ENCODE results near the gene UBE2I. TPM values are rescaled to one million over a fixed set of nuclear protein-coding genes. Genes with fewer than 3 reads are reported as not detected.

The UBE2I gene
- total RNA-seq, 1 experiment from 2014 or later, result 290 TPM

DNA sequence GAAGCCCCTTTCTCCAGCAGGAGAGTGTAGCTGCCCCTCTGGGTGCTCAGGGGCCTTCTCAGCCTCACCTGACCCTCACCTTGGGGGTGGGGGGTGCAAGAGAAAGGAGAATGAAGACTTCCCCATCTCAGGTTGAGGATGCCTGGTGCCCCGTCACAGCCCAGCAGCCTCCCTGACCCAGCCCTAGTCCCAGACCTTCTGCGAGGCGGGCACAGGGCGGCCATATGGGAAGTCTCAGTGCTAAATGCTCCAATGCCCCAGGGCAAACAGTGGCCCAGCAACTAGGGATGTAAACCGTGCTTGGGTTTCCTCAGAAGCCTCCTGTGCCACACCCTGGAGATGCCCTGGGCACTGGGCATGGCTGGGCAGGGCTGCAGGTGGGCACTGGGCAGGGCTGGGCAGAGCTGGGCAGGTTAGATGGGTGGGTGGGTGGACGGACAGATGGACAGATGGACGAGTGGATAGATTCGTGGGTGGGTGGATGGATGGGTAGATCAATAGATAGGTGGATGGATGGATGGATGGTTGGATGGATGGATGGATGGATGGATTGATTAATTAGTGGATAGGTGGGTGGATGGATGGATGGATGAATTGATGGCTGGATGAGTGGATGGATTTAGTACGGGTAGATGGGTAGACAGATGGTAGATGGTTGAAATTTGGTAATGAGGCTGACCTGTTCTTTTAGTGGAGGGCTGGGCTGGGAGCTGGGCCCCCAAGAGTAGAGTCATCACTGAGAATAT lies 36.8 kb upstream of the UBE2I start:
- no peak overlapping the region for H3K14ac ChIP-seq (ENCODE audit: insufficient read depth, low read length)
- no peak overlapping the region for H3K56ac ChIP-seq (ENCODE audit: insufficient read length, low read depth, low read length)
- H4K20me1 ChIP-seq (ENCODE audit: control insufficient read depth, insufficient read depth, insufficient read length), result no peaks in the 10 kb centered on the region
- no peak overlapping the region for H3K23ac ChIP-seq (ENCODE audit: insufficient read length, low read depth, low read length)
- no peak overlapping the region for H2BK5ac ChIP-seq (ENCODE audit: insufficient read length, low read length)
- H3K9ac ChIP-seq (ENCODE audit: extremely low read depth, insufficient read length, low read length), result no peak overlapping the region
- no peak overlapping the region for H4K91ac ChIP-seq (ENCODE audit: insufficient read length, low read depth, low read length)
- no peak overlapping the region for H3K4ac ChIP-seq (ENCODE audit: low read depth, low read length)
- Mint-ChIP-seq H3K27me3 (ENCODE audit: low read depth) (peaks cover 32% of the 10 kb centered on the region), H3K27ac (no peak overlapping the region), H3K4me3 (no peak overlapping the region), H3K36me3 (ENCODE audit: insufficient read depth in 1 of 3, low read depth in 3 of 3) (peaks cover 0 to 4% (median 0%) of the 10 kb centered on the region in 3 experiments; a peak in 2 of 7 replicates), H3K4me1 (peaks cover 4 to 9% of the 10 kb centered on the region in 2 experiments), H3K9me3 (peaks cover 0 to 2% of the 10 kb centered on the region in 2 experiments; a peak in 1 of 5 replicates)
- no peak overlapping the region for H4K8ac ChIP-seq (replicated peaks; ENCODE audit: insufficient read length, low read depth, low read length)
- TF ChIP-seq, protein P1, sequence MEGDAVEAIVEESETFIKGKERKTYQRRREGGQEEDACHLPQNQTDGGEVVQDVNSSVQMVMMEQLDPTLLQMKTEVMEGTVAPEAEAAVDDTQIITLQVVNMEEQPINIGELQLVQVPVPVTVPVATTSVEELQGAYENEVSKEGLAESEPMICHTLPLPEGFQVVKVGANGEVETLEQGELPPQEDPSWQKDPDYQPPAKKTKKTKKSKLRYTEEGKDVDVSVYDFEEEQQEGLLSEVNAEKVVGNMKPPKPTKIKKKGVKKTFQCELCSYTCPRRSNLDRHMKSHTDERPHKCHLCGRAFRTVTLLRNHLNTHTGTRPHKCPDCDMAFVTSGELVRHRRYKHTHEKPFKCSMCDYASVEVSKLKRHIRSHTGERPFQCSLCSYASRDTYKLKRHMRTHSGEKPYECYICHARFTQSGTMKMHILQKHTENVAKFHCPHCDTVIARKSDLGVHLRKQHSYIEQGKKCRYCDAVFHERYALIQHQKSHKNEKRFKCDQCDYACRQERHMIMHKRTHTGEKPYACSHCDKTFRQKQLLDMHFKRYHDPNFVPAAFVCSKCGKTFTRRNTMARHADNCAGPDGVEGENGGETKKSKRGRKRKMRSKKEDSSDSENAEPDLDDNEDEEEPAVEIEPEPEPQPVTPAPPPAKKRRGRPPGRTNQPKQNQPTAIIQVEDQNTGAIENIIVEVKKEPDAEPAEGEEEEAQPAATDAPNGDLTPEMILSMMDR (conservative IDR thresholded peaks at IDR 0.05), result no peak
- no peaks in the 10 kb centered on the region for H3K79me1 ChIP-seq (ENCODE audit: insufficient read depth, low read depth, low read length, poor library complexity, severe bottlenecking)
- no peak overlapping the region for H2BK120ac ChIP-seq (ENCODE audit: low read depth, low read length, poor library complexity, severe bottlenecking)
- H3K4me2 ChIP-seq (ENCODE audit: insufficient read depth, insufficient read length, low read length), result no peak overlapping the region
- H2AFZ ChIP-seq (ENCODE audit: low read length), result no peak overlapping the region
- no peaks in the 10 kb centered on the region for H3K9me3 ChIP-seq (ENCODE audit: control insufficient read depth, low read depth, low read length)
- no peak overlapping the region for H2BK15ac ChIP-seq (ENCODE audit: low read depth, low read length)
- H2AK5ac ChIP-seq (ENCODE audit: insufficient read length, low read length), result no peak overlapping the region
- H3T11ph ChIP-seq (ENCODE audit: low read length), result no peak overlapping the region
- no peaks in the 10 kb centered on the region for H3K27me3 ChIP-seq (ENCODE audit: insufficient read depth, low read length)
- no peaks in the 10 kb centered on the region for H3K23me2 ChIP-seq (ENCODE audit: insufficient read length, low read depth, low read length, poor library complexity, severe bottlenecking)
- no peaks in the 10 kb centered on the region for H3K79me2 ChIP-seq (ENCODE audit: insufficient read depth, low read length)
- no peak overlapping the region for H4K5ac ChIP-seq (ENCODE audit: insufficient read length, low read depth, low read length)
- no peak for DNase-seq
- no peak overlapping the region for H2BK12ac ChIP-seq (ENCODE audit: insufficient read length, low read depth, low read length)
- no peak overlapping the region for H3K18ac ChIP-seq (ENCODE audit: insufficient read length, low read depth, low read length)
- no peak overlapping the region for H2BK20ac ChIP-seq (ENCODE audit: low read depth, low read length, poor library complexity, severe bottlenecking)
- WGBS (ENCODE audit: extremely low coverage, insufficient read length, low lambda C conversion rate), result 100% methylated on average over 1 of the region's 9 CpGs
- H3K27ac ChIP-seq (ENCODE audit: insufficient read length, low read depth, low read length), result no peak overlapping the region
- H3K4me1 ChIP-seq (ENCODE audit: insufficient read depth, low read length), result no peaks in the 10 kb centered on the region; the same call in 1 of the 2 replicates

All from H9 (cell line).